Right cardiac atrium (tissue), 5 donors: Measurements from ENCODE around the gene RFTN1. TPM values are rescaled to one million over a fixed set of nuclear protein-coding genes. Genes with fewer than 3 reads are reported as not detected.

Experiments used
- ATAC-seq, 2 donors: fragments of 200-7000 bp; cut with Tn5 transposase; one replicate each; pipeline versions ENCODE4 v1.8.0 to v1.9.1; 2020; ENCODE audit warnings: moderate library complexity in 2 of 2, mild to moderate bottlenecking in 1 of 2
- DNase-seq, 3 donors: peaks; one replicate each; pipeline ENCODE4 v3.0.0-alpha.2; 2020
- H3K27ac ChIP-seq: one replicate; pipeline ENCODE4 v1.5.1; 2013; ENCODE audit warnings: mild to moderate bottlenecking, low read length, control low read depth, moderate library complexity
- H3K27me3 ChIP-seq: one replicate; pipeline ENCODE4 v1.6.1; 2013; ENCODE audit not compliant: control insufficient read depth, insufficient read depth
- H3K4me1 ChIP-seq: one replicate; pipeline ENCODE4 v1.6.1; 2013; ENCODE audit warnings: low read length; ENCODE audit not compliant: control insufficient read depth, insufficient read depth
- H3K4me3 ChIP-seq: one replicate; pipeline ENCODE4 v1.5.1; 2013; ENCODE audit warnings: low read length, control low read depth
- H3K9me3 ChIP-seq: one replicate; pipeline ENCODE4 v1.6.1; 2013; ENCODE audit warnings: low read length; ENCODE audit not compliant: control insufficient read depth
- WGBS: extraction: QIAGEN DNeasy Blood & Tissue Kit; methylation state at CpG from one replicate; pipeline ENCODE4 v1.1.7; 2013; 5-methylcytosine and 5-hydroxymethylcytosine counted together
- intact Hi-C, 4 donors: fragments of 100-400 bp; cut with DNase I; formaldehyde crosslinking; loops; one replicate each; pipeline versions ENCODE4 v1.11.0 to v1.14.0; 2022 to 2023
- long read RNA-seq, 4 donors: library from polyadenylated mRNA; unstranded; transcript quantifications; one replicate each; pipeline ENCODE4 v2.0.0, GENCODE V29; 2020 to 2021
- polyA plus RNA-seq: library from polyadenylated mRNA; stranded (reverse); fragments of 200-250 nt; gene quantifications from one replicate; pipeline ENCODE4 v1.2.3, GENCODE V29; 2013
- total RNA-seq, 4 donors: library from RNA; stranded (reverse); fragmentation: NEBNext Ultra II Directional; extraction: Animal tissue kit (Norgen Biotek cat#: 25700); gene quantifications; one replicate each; pipeline ENCODE4 v1.2.1, GENCODE V29; 2021
- donor health status: healthy with polysubstance abuse.
- donor health status: DM: no; HTN: yes; CAD: no.
- donor health status: DM: no; HTN: no; CAD: no.
- donor health status: DM: no; HTN: yes; CAD: no; lungs with severe emphysema.
- donor health status: DM: yes; HTN: yes; CAD: no.

RFTN1 gene, protein sequence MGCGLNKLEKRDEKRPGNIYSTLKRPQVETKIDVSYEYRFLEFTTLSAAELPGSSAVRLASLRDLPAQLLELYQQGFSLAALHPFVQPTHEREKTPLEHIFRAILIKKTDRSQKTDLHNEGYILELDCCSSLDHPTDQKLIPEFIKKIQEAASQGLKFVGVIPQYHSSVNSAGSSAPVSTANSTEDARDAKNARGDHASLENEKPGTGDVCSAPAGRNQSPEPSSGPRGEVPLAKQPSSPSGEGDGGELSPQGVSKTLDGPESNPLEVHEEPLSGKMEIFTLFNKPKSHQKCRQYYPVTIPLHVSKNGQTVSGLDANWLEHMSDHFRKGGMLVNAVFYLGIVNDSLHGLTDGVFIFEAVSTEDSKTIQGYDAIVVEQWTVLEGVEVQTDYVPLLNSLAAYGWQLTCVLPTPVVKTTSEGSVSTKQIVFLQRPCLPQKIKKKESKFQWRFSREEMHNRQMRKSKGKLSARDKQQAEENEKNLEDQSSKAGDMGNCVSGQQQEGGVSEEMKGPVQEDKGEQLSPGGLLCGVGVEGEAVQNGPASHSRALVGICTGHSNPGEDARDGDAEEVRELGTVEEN
- total RNA-seq: 10 to 100 TPM; 17.9 to 23.6 (median 20.6) TPM
- 21.2 TPM for polyA plus RNA-seq
- long read RNA-seq, donor 1, transcript RFTN1-201 (10 exons, 2,982 nt): major isoform, 7 of 15 reads
- long read RNA-seq, donor 1, partial matches to known transcripts: 0 of 15 reads
- long read RNA-seq, donor 1, other reads (novel, unspliced or antisense): 8 of 15 reads
- long read RNA-seq, donor 2, partial matches to known transcripts: 2 of 7 reads
- long read RNA-seq, donor 2, other reads (novel, unspliced or antisense): 2 of 7 reads
- long read RNA-seq, donor 3, transcript RFTN1-201 (10 exons, 2,982 nt): major isoform, 33 of 51 reads
- long read RNA-seq, donor 3, partial matches to known transcripts: 4 of 51 reads
- long read RNA-seq, donor 3, other reads (novel, unspliced or antisense): 14 of 51 reads
- long read RNA-seq, donor 4, partial matches to known transcripts: 3 of 4 reads
- long read RNA-seq, donor 4, other reads (novel, unspliced or antisense): 0 of 4 reads

DNA sequence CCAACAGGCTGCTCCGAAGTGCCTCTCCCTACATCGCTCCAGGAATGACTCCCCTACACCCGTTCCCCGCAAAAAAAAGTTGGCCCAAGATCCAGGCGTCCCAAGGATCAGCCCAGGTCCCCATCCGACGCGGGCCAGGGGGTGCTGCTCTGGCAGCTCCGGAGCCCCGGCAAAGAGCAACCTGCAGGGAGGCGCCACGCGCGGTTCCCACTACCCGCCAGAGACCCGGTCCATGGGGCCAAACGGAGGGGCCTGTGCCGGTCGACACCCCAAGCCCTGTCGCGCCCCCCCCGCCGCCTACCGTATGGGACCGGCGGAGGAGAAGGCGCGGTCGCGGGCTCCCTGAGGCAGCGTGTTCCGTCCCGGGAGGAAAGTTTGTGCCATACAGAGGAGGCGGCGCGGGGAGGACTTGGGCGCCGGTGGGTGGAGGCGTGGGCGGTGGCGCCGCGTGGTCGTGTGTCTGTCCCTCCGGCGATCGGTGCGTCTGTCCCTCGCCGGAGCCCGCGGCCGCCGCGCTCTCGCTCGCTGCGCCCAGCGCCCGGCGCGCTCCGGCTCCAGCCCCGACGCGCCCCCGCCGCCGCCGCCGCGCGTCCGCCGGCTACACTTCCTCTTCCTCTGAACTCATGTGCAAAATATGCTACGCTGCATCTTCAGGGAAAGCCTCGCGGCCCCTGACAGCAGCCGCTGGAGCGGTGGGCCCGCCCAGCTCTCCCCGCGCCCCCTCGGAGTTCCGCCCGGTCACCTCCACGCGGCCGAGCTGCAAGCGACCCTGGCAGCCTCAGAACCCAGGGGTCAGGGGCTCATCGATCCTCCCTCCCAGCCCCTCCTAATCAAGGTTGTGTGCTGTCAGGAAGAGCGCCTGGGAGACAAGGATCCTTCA is at the start of gene RFTN1:
Gene RFTN1 (minus strand): TSS at position 559 of the 880 bp plus-strand sequence. CDS start 19,830 bp downstream, outside the sequence.
- Histone ChIP-seq H3K9me3 (no peaks in the 10 kb centered on the region), H3K27me3 (no peaks in the 10 kb centered on the region), H3K4me3 (peak within 1 kb of the TSS; percentile 64), H3K27ac (peak within 1 kb of the TSS; percentile 46), H3K4me1 (peaks cover 12% of the 10 kb centered on the region)
- intact Hi-C loops: loop anchor here in 1 of 4 donors (10.0 kb wide), 2 partner anchors 139 to 219 kb away; no protein-coding TSS in a partner anchor
- peak; percentile 57 to 61 for ATAC-seq
- DNase-seq: peak; percentile 67 to 85 (median 85)
- under 1% methylated on average over 92 of the region's 92 CpGs for WGBS

DNA sequence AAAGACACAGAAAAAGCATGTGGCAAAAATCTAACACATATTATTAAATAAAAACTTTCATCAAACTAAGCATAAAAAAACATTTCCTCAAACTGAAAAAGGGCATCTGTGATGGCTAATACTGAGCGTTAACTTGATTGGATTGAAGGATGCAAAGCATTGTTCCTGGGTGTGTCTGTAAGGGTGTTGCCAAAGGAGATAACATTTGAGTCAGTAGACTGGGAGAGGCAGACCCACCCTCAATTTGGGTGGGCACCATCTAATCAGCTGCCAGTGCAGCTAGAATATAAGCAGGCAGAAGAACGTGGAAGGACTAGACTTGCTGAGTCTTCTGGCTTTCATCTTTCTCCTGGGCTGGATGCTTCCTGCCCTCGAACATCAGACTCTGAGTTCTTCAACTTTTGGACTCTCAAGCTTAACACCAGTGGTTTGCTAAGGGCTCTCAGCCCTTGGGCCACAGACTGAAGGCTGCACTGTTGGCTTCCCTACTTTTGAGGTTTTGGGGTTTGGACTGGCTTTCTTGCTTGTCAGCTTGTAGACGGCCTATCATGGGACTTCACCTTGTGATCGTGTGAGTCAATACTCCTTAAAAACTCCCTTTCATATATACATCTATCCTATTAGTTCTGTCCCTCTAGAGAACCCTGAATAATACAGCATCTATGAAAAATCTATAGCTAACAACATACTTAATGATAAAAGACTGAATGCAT is 46.3 kb upstream of the RFTN1 start:
- no peak for DNase-seq
- H3K27ac ChIP-seq: no peak overlapping the region
- no peak overlapping the region for H3K4me3 ChIP-seq
- no peak for ATAC-seq
- no peaks in the 10 kb centered on the region for H3K27me3 ChIP-seq
- WGBS: 76% methylated on average over 5 of the region's 5 CpGs
- H3K4me1 ChIP-seq: no peaks in the 10 kb centered on the region
- H3K9me3 ChIP-seq: no peaks in the 10 kb centered on the region
- intact Hi-C loops: no loop called here

DNA sequence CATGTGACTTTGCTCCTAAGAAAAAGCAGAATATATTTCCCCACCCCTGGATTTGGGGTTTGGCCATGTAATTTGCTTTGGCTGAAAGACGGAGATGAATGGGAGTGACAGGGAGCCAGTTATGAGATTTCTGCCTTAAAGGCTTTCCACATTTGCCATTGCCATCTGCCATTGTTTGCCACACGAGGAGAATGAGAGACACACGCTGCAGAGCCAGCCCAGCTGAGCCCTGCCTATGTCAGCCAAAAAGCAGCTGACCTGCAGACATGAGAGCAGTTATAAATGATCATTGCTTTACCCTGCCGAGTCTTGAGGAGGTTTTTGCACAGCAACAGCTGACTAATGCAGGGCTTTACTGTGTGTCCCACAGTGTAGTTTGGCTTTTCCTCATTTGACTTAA is 40.6 kb upstream of the RFTN1 start:
- DNase-seq: no peak
- Histone ChIP-seq H3K9me3 (no peaks in the 10 kb centered on the region), H3K4me3 (no peak overlapping the region), H3K4me1 (no peaks in the 10 kb centered on the region), H3K27ac (no peak overlapping the region), H3K27me3 (no peaks in the 10 kb centered on the region)
- ATAC-seq: no peak
- intact Hi-C loops: loop anchor here in 2 of 4 donors (5.0 kb wide), 2 partner anchors 267 to 287 kb away; partner anchors contain the start of gene OXNAD1 (in 1 of the 2)
- WGBS: 85% methylated on average over 4 of the region's 4 CpGs

DNA sequence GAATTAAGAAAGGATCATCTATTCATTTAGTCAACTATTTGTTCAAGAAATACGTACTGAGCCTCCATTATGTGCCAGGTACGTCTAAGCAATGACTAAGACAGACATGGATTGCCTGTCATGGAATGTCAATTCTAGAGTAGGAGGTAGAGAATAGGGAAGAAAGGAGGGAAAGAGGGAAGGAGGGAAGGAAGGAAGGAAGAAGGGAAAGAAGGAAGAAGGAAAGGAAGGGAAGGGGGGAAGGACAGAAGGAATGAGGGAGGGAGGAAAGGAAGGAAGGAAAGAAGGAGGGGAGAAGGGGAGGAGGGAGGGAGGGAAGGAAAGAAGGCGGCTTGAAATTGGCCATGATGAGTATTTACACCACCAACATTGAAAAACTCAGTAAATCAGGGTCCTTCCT is 39.3 kb upstream of the RFTN1 start:
- H3K27ac ChIP-seq: no peak overlapping the region
- no peaks in the 10 kb centered on the region for H3K27me3 ChIP-seq
- WGBS: 69% methylated on average over 3 of the region's 3 CpGs
- no peak overlapping the region for H3K4me3 ChIP-seq
- intact Hi-C loops: loop anchor here in 2 of 4 donors (5.0 kb wide), 2 partner anchors 265 to 285 kb away; partner anchors contain the start of gene OXNAD1 (in 1 of the 2)
- no peaks in the 10 kb centered on the region for H3K4me1 ChIP-seq
- no peak for ATAC-seq
- no peaks in the 10 kb centered on the region for H3K9me3 ChIP-seq
- no peak for DNase-seq

DNA sequence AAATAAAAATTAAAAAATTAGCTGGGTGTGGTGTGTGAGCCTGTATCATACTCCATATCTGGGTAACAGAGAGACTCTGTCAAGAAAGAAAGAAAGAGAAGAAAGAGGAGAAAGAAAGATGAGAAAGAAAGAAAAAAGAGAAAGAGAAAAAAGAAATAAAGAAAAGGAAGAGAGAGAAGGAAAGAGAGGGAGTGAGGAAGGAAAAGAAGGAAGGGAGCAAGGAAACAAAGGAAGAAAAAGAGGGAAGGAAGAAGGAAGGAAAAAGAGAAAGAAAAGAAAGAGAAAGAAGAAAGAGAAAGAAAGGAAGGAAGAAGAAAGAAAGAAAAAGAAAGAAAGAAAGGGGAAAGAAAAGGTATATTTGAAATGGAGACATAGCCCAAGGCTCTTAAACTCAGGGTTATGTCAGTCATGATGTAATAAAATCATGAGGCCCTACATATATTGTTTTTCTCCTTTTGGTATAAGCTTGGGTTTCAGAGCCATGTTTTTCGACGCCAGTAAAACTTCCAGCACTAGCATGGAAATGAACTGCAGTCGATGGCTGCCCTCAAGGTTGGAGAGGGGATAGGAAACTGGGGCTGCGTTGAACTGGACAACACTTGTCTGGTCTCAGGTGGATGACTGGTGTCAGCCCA is 38.0 kb upstream of the RFTN1 start:
- Histone ChIP-seq H3K27me3 (no peaks in the 10 kb centered on the region), H3K9me3 (no peaks in the 10 kb centered on the region), H3K4me1 (no peaks in the 10 kb centered on the region), H3K4me3 (no peak overlapping the region), H3K27ac (no peak overlapping the region)
- 91% methylated on average over 4 of the region's 4 CpGs for WGBS
- ATAC-seq: no peak
- no peak for DNase-seq
- intact Hi-C loops: loop anchor here (2.0 to 5.0 kb wide), 4 partner anchors 261 to 284 kb away; partner anchors contain the start of gene OXNAD1 (in 1 of the 4)

DNA sequence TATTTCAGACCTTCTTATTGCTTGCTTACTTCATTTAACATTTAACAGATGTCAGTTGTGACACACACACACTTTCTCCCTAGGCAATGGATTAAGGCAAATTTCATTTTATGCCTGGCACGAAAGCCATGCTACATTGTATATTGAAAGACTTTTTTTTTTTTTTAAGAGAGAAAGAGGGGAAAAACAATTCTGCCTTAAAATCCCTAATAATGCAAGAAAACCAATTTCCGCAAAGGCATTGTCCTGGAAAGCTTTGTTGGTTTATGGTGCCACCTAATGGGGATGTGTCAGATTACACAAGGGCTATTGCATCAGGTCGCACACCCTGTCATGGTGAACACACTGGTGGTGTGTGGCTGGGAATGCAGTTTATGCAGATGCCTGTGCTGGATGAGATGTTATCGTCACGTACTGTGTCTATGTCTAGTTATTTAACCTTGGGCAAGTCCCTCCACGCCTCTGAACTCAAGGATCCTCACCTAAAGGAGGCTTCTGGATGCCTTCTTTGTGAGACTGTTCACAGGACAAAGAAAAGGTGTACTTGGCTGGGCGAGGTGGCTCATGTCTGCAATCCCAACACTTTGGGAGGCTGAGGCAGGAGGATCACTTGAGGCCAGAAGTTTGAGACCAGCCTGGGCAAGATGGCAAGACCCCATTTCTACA is 37.3 kb upstream of the RFTN1 start:
- intact Hi-C loops: loop anchor here (2.0 to 5.0 kb wide), 4 partner anchors 260 to 284 kb away; partner anchors contain the start of gene OXNAD1 (in 1 of the 4)
- Histone ChIP-seq H3K27me3 (no peaks in the 10 kb centered on the region), H3K27ac (no peak overlapping the region), H3K9me3 (no peaks in the 10 kb centered on the region), H3K4me1 (no peaks in the 10 kb centered on the region), H3K4me3 (no peak overlapping the region)
- ATAC-seq (peak; percentile 76 to 79), DNase-seq (peak; percentile 42 to 61 (median 60))
- WGBS: 14% methylated on average over 7 of the region's 7 CpGs

DNA sequence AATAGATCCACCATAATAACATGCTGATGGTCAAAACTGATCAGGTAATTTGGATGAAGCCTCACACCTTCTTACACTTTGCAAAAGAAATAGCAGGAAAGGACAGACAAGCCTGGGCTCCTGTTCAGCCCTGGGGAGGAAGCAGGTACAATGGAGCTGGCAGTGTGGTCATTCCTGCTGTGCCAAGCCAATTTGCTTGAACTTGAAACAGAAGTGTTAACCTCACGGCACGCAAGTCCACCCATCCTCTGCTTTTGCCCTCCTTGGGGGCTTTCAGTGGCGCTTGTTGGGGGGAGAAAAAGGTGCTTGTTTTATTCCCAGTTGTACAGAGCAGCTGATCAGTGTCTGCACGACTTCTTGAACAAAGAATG is 36.8 kb upstream of the RFTN1 start:
- Histone ChIP-seq H3K9me3 (no peaks in the 10 kb centered on the region), H3K4me1 (no peaks in the 10 kb centered on the region), H3K27ac (no peak overlapping the region), H3K27me3 (no peaks in the 10 kb centered on the region), H3K4me3 (no peak overlapping the region)
- no peak for ATAC-seq
- intact Hi-C loops: loop anchor here (2.0 to 5.0 kb wide), 4 partner anchors 259 to 283 kb away; partner anchors contain the start of gene OXNAD1 (in 1 of the 4)
- DNase-seq: no peak
- WGBS: 27% methylated on average over 4 of the region's 4 CpGs

DNA sequence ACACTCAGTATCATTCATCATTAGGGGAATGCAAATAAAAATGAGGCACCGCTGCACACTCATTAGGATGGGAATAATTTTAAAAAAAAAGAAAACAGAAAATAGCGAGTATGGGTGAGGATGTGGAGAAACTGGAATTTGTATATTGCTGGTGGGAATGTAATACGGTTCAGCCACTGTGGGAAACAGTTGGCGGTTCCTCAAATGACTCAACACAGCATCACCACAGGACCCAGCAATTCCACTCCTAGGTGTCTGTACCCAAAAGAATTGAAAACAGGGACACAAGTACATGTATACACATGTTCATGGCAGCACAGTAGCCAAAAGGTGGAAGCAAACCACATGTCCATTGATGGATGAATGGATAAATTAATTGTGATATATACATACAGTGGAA is 35.2 kb upstream of the RFTN1 start:
- no peak overlapping the region for H3K27ac ChIP-seq
- no peak for ATAC-seq
- H3K27me3 ChIP-seq: no peaks in the 10 kb centered on the region
- no peaks in the 10 kb centered on the region for H3K4me1 ChIP-seq
- no peaks in the 10 kb centered on the region for H3K9me3 ChIP-seq
- WGBS: 88% methylated on average over 4 of the region's 4 CpGs
- intact Hi-C loops: loop anchor here in 2 of 4 donors (5.0 kb wide), 1 partner anchor 261 kb away; no protein-coding TSS in a partner anchor
- no peak for DNase-seq
- no peak overlapping the region for H3K4me3 ChIP-seq
